GM12874 (cell line): ENCODE measurements around the gene ZNF740.

Experiments used
- TF ChIP-seq, protein P1 (sequence below): IDR thresholded peaks from 2 replicates; pipeline ENCODE4 v1.5.1; 2011; ENCODE audit warnings: low read depth, mild to moderate bottlenecking, control low read depth, low read length, moderate library complexity; ENCODE audit not compliant: insufficient read depth

ZNF740 gene

DNA sequence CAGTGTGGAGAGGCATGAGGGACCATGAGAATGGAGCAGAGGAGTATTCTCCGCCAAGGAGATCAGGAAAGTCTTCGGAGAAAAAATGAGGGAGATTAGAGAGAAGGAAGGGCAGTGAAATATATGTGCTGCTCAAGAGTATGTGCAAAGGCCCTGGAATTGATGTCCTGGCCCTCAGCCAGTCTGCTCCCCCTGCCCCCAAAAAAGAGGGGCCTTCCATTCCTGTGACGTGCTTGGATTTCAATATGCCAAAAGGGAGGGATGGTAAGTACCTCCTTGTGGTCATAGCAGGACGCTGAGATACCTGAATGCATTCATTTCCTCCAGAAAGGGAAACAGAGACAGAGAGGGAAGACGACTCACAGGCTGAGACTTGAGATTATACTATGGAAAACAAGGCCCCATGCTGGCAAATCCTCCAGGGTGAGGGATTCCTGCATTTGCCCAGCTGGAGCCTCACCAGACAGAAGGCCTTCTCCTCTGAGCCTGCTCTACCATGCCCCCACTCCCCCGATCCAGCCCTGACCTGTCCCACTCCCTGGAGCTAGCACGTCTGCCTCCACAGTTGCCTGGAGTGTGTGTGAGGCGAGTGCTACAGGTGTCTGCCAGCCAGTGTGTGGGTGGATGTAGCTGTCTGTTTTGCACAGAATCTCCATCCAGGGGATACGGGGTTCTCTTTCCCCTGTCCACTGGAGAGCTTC is 55.4 kb downstream of the ZNF740 start:
- TF ChIP-seq, protein P1, sequence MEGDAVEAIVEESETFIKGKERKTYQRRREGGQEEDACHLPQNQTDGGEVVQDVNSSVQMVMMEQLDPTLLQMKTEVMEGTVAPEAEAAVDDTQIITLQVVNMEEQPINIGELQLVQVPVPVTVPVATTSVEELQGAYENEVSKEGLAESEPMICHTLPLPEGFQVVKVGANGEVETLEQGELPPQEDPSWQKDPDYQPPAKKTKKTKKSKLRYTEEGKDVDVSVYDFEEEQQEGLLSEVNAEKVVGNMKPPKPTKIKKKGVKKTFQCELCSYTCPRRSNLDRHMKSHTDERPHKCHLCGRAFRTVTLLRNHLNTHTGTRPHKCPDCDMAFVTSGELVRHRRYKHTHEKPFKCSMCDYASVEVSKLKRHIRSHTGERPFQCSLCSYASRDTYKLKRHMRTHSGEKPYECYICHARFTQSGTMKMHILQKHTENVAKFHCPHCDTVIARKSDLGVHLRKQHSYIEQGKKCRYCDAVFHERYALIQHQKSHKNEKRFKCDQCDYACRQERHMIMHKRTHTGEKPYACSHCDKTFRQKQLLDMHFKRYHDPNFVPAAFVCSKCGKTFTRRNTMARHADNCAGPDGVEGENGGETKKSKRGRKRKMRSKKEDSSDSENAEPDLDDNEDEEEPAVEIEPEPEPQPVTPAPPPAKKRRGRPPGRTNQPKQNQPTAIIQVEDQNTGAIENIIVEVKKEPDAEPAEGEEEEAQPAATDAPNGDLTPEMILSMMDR: no peak

DNA sequence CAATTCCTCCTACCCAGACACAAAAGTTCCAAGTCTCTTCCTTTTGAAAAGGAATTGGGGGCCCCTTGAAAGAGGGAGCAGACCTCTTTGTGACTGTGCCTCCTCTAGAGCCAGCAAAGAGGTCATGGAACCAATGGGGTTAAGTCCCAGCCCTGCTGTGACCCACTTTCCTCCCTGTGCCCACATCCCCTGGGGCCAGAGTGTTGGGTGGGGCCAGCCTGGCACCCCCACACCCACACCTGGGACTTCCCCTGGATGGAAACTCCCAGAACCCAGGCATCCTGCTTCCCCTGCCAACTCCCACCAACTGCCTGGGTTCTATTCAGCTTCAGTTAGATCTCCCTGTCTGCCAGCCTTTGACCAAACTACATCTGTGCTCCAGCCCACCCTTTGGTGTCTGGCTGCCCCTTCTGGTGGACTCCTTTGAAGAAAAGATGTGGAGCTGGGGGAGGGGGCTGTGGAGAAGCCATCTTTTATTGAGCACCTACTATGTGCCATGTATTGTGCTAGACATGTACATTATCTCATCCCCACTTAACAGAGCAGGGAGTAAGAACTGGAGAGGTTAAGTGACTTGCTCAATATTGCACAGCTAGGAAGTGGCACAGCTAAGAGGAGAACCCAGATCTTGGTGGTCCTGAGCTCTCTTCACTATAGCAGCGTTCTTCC is 56.1 kb downstream of the ZNF740 start:
- TF ChIP-seq, protein P1: no peak

DNA sequence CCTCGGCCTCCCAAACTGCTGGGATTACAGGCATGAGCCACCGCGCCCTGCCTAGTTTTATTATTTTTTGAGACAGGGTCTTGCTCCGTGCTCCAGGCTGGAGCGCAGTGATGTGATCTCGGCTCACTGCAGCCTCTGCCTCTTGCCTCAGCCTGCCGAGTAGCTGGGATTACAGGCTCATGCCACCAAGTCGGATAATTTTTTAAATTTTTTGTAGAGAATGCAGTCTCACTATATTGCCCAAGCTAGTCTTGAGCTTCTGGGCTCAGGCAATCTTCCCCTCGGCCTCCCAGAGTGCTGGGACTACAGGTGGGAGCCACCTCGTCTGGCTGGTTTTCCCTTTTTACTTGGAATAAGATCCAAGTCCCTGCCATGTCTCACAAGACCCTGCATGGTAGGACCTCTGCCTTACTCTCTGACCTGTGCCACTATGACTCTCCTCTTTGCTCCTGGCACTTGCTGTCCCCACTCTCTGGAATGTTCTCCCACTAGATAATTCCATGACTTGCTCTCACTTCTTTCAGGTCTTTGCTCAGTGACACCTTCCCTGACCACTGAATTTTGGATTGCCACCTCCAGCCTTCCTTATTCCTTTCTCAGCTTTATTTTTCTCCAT is 59.2 kb downstream of the ZNF740 start:
- TF ChIP-seq, protein P1: no peak

DNA sequence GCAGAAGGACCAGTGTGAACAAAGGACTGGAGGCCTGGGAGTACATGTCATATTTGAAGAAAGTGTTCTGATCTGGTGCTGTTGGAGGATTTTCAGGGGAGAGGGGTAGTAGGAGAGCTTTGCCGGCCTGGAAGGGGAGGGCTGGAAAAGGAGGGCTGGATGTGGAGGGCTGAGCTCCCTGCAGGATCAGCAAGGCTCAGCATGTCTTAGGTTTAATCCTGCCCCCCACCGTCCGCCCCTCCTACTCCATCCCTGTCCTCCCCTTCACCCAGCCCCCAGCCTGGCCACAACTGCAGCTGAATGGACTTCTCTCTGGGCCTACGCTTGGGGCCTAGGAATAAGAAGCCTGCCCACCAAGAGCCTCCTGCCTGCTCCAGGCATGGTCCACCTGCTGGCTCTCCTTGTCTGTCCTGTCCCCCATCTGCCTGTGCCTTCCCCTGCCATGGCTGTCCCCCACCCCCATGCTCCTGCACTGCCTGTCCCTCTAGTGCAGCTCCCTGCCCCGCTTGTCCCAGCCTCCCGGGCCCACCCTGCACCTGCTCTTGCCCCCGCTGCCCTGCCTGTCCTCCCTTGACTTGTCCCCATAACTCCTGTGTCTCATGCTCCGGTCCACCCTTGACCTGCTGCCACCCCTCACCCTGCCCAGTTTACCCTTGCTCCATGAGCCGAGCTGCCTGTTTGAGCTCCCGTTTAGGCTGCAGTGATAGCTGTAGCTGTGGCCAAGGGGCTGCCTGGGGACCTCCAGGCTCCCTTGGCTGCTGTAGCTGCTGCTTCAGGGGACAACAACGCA is 61.3 kb downstream of the ZNF740 start:
- TF ChIP-seq, protein P1: no peak

GRCh38 chr12:53244337-53244736 is 63.8 kb downstream of the ZNF740 start:
- TF ChIP-seq, protein P1: no peak
